HEK293 (cell line): ENCODE measurements around the gene PERCC1.

Experiments
- GLIS1 ChIP-seq: fragments of 450-650 bp; formaldehyde crosslinking; IDR thresholded peaks from 2 replicates; pipeline ENCODE4 v1.5.1; 2016; ENCODE audit warnings: missing biosample characterization, missing genetic modification characterization
- HIC1 ChIP-seq: fragments of 450-650 bp; formaldehyde crosslinking; IDR thresholded peaks from 2 replicates; pipeline ENCODE4 v1.5.1; 2016; ENCODE audit warnings: missing biosample characterization, missing genetic modification characterization
- OSR2 ChIP-seq: fragments of 450-650 bp; formaldehyde crosslinking; IDR thresholded peaks from 2 replicates; pipeline ENCODE4 v1.5.1; 2016; ENCODE audit warnings: missing biosample characterization, missing genetic modification characterization
- PATZ1 ChIP-seq: fragments of 450-650 bp; formaldehyde crosslinking; IDR thresholded peaks from 2 replicates; pipeline ENCODE4 v1.5.1; 2016; ENCODE audit warnings: missing biosample characterization, missing genetic modification characterization
- PBX3 ChIP-seq: sonication (generic); formaldehyde crosslinking; IDR thresholded peaks from 2 replicates; pipeline ENCODE4 v1.8.1; 2022; ENCODE audit warnings: mild to moderate bottlenecking, moderate library complexity, missing genetic modification reagents
- SALL2 ChIP-seq: fragments of 450-650 bp; formaldehyde crosslinking; IDR thresholded peaks from 2 replicates; pipeline ENCODE4 v1.5.0; 2017; ENCODE audit warnings: missing biosample characterization, mild to moderate bottlenecking, missing genetic modification characterization, borderline replicate concordance
- SCRT2 ChIP-seq: fragments of 450-650 bp; formaldehyde crosslinking; IDR thresholded peaks from 2 replicates; pipeline ENCODE4 v1.5.1; 2016; ENCODE audit warnings: missing biosample characterization, missing genetic modification characterization
- ZEB2 ChIP-seq: fragments of 450-650 bp; formaldehyde crosslinking; IDR thresholded peaks from 2 replicates; pipeline ENCODE4 v1.5.1; 2016; ENCODE audit warnings: missing biosample characterization, missing genetic modification characterization
- ZFP37 ChIP-seq: fragments of 450-650 bp; formaldehyde crosslinking; IDR thresholded peaks from 2 replicates; pipeline ENCODE4 v1.5.1; 2016; ENCODE audit warnings: missing biosample characterization, missing genetic modification characterization
- ZIC2 ChIP-seq: fragments of 450-650 bp; formaldehyde crosslinking; IDR thresholded peaks from 2 replicates; pipeline ENCODE4 v1.5.1; 2016; ENCODE audit warnings: missing biosample characterization, missing genetic modification characterization
- ZNF157 ChIP-seq: fragments of 450-650 bp; formaldehyde crosslinking; IDR thresholded peaks from 2 replicates; pipeline ENCODE4 v1.5.1; 2016; ENCODE audit warnings: missing biosample characterization, missing genetic modification characterization
- ZNF169 ChIP-seq: fragments of 450-650 bp; formaldehyde crosslinking; IDR thresholded peaks from 2 replicates; pipeline ENCODE4 v1.5.1; 2016; ENCODE audit warnings: missing biosample characterization, missing genetic modification characterization
- ZNF184 ChIP-seq: fragments of 450-650 bp; IDR thresholded peaks from 2 replicates; pipeline ENCODE4 v1.5.1; 2018; ENCODE audit warnings: missing biosample characterization, mild to moderate bottlenecking, missing genetic modification characterization
- ZNF19 ChIP-seq: fragments of 450-650 bp; formaldehyde crosslinking; IDR thresholded peaks from 2 replicates; pipeline ENCODE4; 2016; ENCODE audit warnings: missing biosample characterization, missing genetic modification characterization, low read depth
- ZNF335 ChIP-seq: fragments of 450-650 bp; formaldehyde crosslinking; conservative IDR thresholded peaks from 2 replicates; pipeline ENCODE4 v1.5.1; 2016; ENCODE audit warnings: missing biosample characterization, missing genetic modification characterization
- ZNF350 ChIP-seq: fragments of 450-650 bp; formaldehyde crosslinking; IDR thresholded peaks from 2 replicates; pipeline ENCODE4 v1.5.0; 2017; ENCODE audit warnings: missing biosample characterization, mild to moderate bottlenecking, missing genetic modification characterization
- ZNF404 ChIP-seq: fragments of 450-650 bp; formaldehyde crosslinking; IDR thresholded peaks from 2 replicates; pipeline ENCODE4 v1.5.1; 2017; ENCODE audit warnings: missing biosample characterization, missing genetic modification characterization
- ZNF596 ChIP-seq: fragments of 450-650 bp; IDR thresholded peaks from 2 replicates; pipeline ENCODE4 v1.5.0; 2018; ENCODE audit warnings: missing biosample characterization, mild to moderate bottlenecking, missing genetic modification characterization, moderate library complexity
- ZNF621 ChIP-seq: fragments of 450-650 bp; formaldehyde crosslinking; IDR thresholded peaks from 2 replicates; pipeline ENCODE4 v1.5.1; 2017; ENCODE audit warnings: missing biosample characterization, missing genetic modification characterization
- ZNF629 ChIP-seq: fragments of 450-650 bp; formaldehyde crosslinking; IDR thresholded peaks from 2 replicates; pipeline ENCODE4 v1.5.1; 2017; ENCODE audit warnings: missing biosample characterization, missing genetic modification characterization
- ZNF664 ChIP-seq: fragments of 450-650 bp; formaldehyde crosslinking; IDR thresholded peaks from 2 replicates; pipeline ENCODE4 v1.5.1; 2016; ENCODE audit warnings: missing biosample characterization, missing genetic modification characterization
- ZNF747 ChIP-seq: fragments of 450-650 bp; formaldehyde crosslinking; IDR thresholded peaks from 2 replicates; pipeline ENCODE4 v1.5.1; 2016; ENCODE audit warnings: missing biosample characterization, missing genetic modification characterization
- ZNF791 ChIP-seq: fragments of 450-650 bp; formaldehyde crosslinking; IDR thresholded peaks from 2 replicates; pipeline ENCODE4 v1.5.1; 2016; ENCODE audit warnings: missing biosample characterization, missing genetic modification characterization
- ZNF792 ChIP-seq: fragments of 450-650 bp; formaldehyde crosslinking; IDR thresholded peaks from 2 replicates; pipeline ENCODE4 v1.5.1; 2016; ENCODE audit warnings: missing biosample characterization, missing genetic modification characterization
- ZSCAN23 ChIP-seq: fragments of 450-650 bp; formaldehyde crosslinking; IDR thresholded peaks from 2 replicates; pipeline ENCODE4 v1.5.1; 2016; ENCODE audit warnings: missing biosample characterization, missing genetic modification characterization

PERCC1 gene

GRCh38 chr16:1474796-1475551, 44.1 kb downstream of the PERCC1 start, which contains the start of gene CLCN7 (continued):
- TF ChIP-seq ZNF184 (tag by site-specific recombination) (0 out of 2 replicates have a peak, but pooled peaks have one; percentile 40), ZNF792 (tag by site-specific recombination) (no peak), SCRT2 (tag by site-specific recombination) (no peak), ZNF335 (tag by site-specific recombination) (peak; percentile 98), ZNF19 (tag by site-specific recombination) (no peak), ZNF350 (tag by site-specific recombination) (no peak), ZEB2 (tag by site-specific recombination) (0 out of 2 replicates have a peak, but pooled peaks have one; percentile 30), SALL2 (tag by site-specific recombination) (no peak), GLIS1 (tag by site-specific recombination) (no peak), ZIC2 (no peak), OSR2 (peak; percentile 32; the same call in 1 of the 2 replicates), ZNF621 (tag by site-specific recombination) (no peak), ZFP37 (tag by site-specific recombination) (no peak), ZNF596 (tag by site-specific recombination) (no peak), ZNF791 (tag by site-specific recombination) (no peak), HIC1 (tag by site-specific recombination) (no peak), ZNF747 (tag by site-specific recombination) (no peak), PATZ1 (tag by site-specific recombination) (peak; percentile 76), ZNF629 (tag by site-specific recombination) (peak; percentile 26; the same call in 1 of the 2 replicates), ZNF169 (tag by site-specific recombination) (no peak), ZNF157 (tag by site-specific recombination) (no peak), ZNF664 (tag by site-specific recombination) (no peak), ZSCAN23 (tag by site-specific recombination) (no peak), ZNF404 (tag by site-specific recombination) (no peak), PBX3 (CRISPR knock-in tag) (peak; percentile 37; the same call in 1 of the 2 replicates)
- TF ChIP-seq, all 188 proteins: peak for 34
